ENCODE results near the gene SPNS3. TPM values are rescaled to one million over a fixed set of nuclear protein-coding genes. Genes with fewer than 3 reads are reported as not detected.
A peak's percentile ranks its signal among the peaks of the same experiment; 100 is the strongest.

The SPNS3 gene
- total RNA-seq, 1 experiment from 2014 or later: 0.37 TPM

- Histone ChIP-seq H4K20me1 (ENCODE audit: insufficient read depth) (no peaks in the 10 kb centered on the region), H3K9me2 (ENCODE audit: insufficient read depth) (no peaks in the 10 kb centered on the region), H3K4me1 (ENCODE audit: control insufficient read depth in 1 of 2, insufficient read depth in 2 of 2, low read length in 2 of 2) (peaks cover 21 to 31% of the 10 kb centered on the region in 2 experiments), H3K27me3 (ENCODE audit: insufficient read depth, low read length) (no peaks in the 10 kb centered on the region), H3K36me3 (ENCODE audit: control insufficient read depth in 1 of 2, insufficient read depth in 2 of 2, low read length in 2 of 2) (no peaks in the 10 kb centered on the region), H3K4me2 (ENCODE audit: low read length) (peak overlapping the region; percentile 31), H3K79me2 (ENCODE audit: insufficient read depth, low read length) (no peaks in the 10 kb centered on the region), H3K4me3 (replicated peaks in 1 of 2; ENCODE audit: low read depth in 1 of 2, low read length in 2 of 2) (no peak overlapping the region), H3K9me3 (ENCODE audit: control insufficient read depth in 1 of 2, insufficient read depth in 1 of 2, low read depth in 1 of 2, low read length in 2 of 2) (no peaks in the 10 kb centered on the region), H2AFZ (ENCODE audit: low read depth, low read length, poor library complexity, severe bottlenecking) (no peak overlapping the region), H3K27ac (ENCODE audit: low read depth, low read length) (peak overlapping the region; percentile 1; the same call in 1 of the 2 replicates), H3K9ac (ENCODE audit: low read length) (no peak overlapping the region)
- ChIA-PET POLR2A (interaction anchor here (1.3 kb wide), 1 partner anchor 40 kb away, joined by 3 read pairs; the partner anchor contains the start of gene MYBBP1A), CTCF (no interaction called here), RAD21 (ENCODE audit: low non-redundant PET in 1 of 2, low total read pairs in 2 of 2, uncharacterized antibody in 2 of 2, unreplicated experiment in 2 of 2) (no interaction called here)
- no peak for DNase-seq (ENCODE audit: low read depth, low spot score)
- BruUV-seq (replicated peaks): no TSS peak
- no peak; the same call in 1 of the 2 replicates for ATAC-seq
- TF ChIP-seq ELF1 (IDR thresholded peaks at IDR 0.05; ENCODE audit: borderline replicate concordance, low read depth) (no peak), ZNF274 (IDR thresholded peaks at IDR 0.05; ENCODE audit: low read depth, low read length) (no peak), POLR2AphosphoS5 (IDR thresholded peaks at IDR 0.05; ENCODE audit: low read depth, low read length) (no peak), ZFX (IDR thresholded peaks at IDR 0.05) (no peak)
- TF ChIP-seq, protein P1, sequence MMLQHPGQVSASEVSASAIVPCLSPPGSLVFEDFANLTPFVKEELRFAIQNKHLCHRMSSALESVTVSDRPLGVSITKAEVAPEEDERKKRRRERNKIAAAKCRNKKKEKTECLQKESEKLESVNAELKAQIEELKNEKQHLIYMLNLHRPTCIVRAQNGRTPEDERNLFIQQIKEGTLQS (IDR thresholded peaks at IDR 0.05): no peak
- intact Hi-C loops (cut with micrococcal nuclease): no loop called here
Measured at GRCh38 chr17:4515501-4515900, 81.8 kb downstream of the SPNS3 start.

- H3K79me2 ChIP-seq (ENCODE audit: insufficient read depth, low read length): no peaks in the 10 kb centered on the region
- peaks cover 21 to 35% of the 10 kb centered on the region in 2 experiments for H3K4me1 ChIP-seq (ENCODE audit: control insufficient read depth in 1 of 2, insufficient read depth in 2 of 2, low read length in 2 of 2)
- no peak overlapping the region for H3K4me3 ChIP-seq (replicated peaks in 1 of 2; ENCODE audit: low read depth in 1 of 2, low read length in 2 of 2)
- no peaks in the 10 kb centered on the region for H3K9me2 ChIP-seq (ENCODE audit: insufficient read depth)
- H3K9me3 ChIP-seq (ENCODE audit: control insufficient read depth in 1 of 2, insufficient read depth in 1 of 2, low read depth in 1 of 2, low read length in 2 of 2): no peaks in the 10 kb centered on the region
- H3K4me2 ChIP-seq (ENCODE audit: low read length): no peak overlapping the region
- no peak overlapping the region for H3K27ac ChIP-seq (ENCODE audit: low read depth, low read length)
- BruUV-seq (replicated peaks): no TSS peak
- H2AFZ ChIP-seq (ENCODE audit: low read depth, low read length, poor library complexity, severe bottlenecking): no peak overlapping the region
- intact Hi-C loops (cut with micrococcal nuclease): no loop called here
- DNase-seq (ENCODE audit: low read depth, low spot score): no peak
- H3K27me3 ChIP-seq (ENCODE audit: insufficient read depth, low read length): no peaks in the 10 kb centered on the region
- no peaks in the 10 kb centered on the region for H4K20me1 ChIP-seq (ENCODE audit: insufficient read depth)
- ATAC-seq: no peak
- ChIA-PET RAD21 (ENCODE audit: low non-redundant PET in 1 of 2, low total read pairs in 2 of 2, uncharacterized antibody in 2 of 2, unreplicated experiment in 2 of 2) (no interaction called here), POLR2A (interaction anchor here (1.3 kb wide), 1 partner anchor 38 kb away, joined by 3 read pairs; the partner anchor contains the start of gene MYBBP1A), CTCF (interaction anchor here (0.8 kb wide), 1 partner anchor 96 kb away, joined by 3 read pairs; no protein-coding TSS in a partner anchor)
- H3K9ac ChIP-seq (ENCODE audit: low read length): no peak overlapping the region
- no peaks in the 10 kb centered on the region for H3K36me3 ChIP-seq (ENCODE audit: control insufficient read depth in 1 of 2, insufficient read depth in 2 of 2, low read length in 2 of 2)
- TF ChIP-seq SIN3A (IDR thresholded peaks at IDR 0.05; ENCODE audit: low read depth): no peak
- TF ChIP-seq YY1 (IDR thresholded peaks at IDR 0.05; ENCODE audit: extremely low read depth, insufficient replicate concordance, low read depth, low read length): no peak
- TF ChIP-seq, protein P1 (IDR thresholded peaks at IDR 0.05): no peak
- no peak for TF ChIP-seq REST (IDR thresholded peaks at IDR 0.05; ENCODE audit: low read depth)
- TF ChIP-seq, protein P2, sequence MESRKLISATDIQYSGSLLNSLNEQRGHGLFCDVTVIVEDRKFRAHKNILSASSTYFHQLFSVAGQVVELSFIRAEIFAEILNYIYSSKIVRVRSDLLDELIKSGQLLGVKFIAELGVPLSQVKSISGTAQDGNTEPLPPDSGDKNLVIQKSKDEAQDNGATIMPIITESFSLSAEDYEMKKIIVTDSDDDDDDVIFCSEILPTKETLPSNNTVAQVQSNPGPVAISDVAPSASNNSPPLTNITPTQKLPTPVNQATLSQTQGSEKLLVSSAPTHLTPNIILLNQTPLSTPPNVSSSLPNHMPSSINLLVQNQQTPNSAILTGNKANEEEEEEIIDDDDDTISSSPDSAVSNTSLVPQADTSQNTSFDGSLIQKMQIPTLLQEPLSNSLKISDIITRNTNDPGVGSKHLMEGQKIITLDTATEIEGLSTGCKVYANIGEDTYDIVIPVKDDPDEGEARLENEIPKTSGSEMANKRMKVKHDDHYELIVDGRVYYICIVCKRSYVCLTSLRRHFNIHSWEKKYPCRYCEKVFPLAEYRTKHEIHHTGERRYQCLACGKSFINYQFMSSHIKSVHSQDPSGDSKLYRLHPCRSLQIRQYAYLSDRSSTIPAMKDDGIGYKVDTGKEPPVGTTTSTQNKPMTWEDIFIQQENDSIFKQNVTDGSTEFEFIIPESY (IDR thresholded peaks at IDR 0.05; ENCODE audit: extremely low read depth, insufficient replicate concordance, low read length): no peak
- no peak for TF ChIP-seq ELF1 (IDR thresholded peaks at IDR 0.05; ENCODE audit: borderline replicate concordance, low read depth)
- TF ChIP-seq JUND (IDR thresholded peaks at IDR 0.05): no peak
Measured at GRCh38 chr17:4516735-4517134, 83.0 kb downstream of the SPNS3 start.

Measured in HCT116 (cell line).